Left ventricle myocardium superior (tissue), 1 donor: ENCODE results near the gene MTA3. TPM values are rescaled to one million over a fixed set of nuclear protein-coding genes. Genes with fewer than 3 reads are reported as not detected.
A peak's percentile ranks its signal among the peaks of the same experiment; 100 is the strongest.
"Not testable (repeated sequence)": the region's sequence is repeated elsewhere in the genome, so short reads cannot be mapped to it uniquely, and the experiment has no call there.

Experiments
- ATAC-seq: fragments of 200-7000 bp; cut with Tn5 transposase; one replicate; pipeline ENCODE4 v1.9.1; 2020; ENCODE audit warnings: mild to moderate bottlenecking, moderate library complexity
- DNase-seq: peaks from one replicate; pipeline ENCODE4 v3.0.0-alpha.2; 2020
- intact Hi-C: fragments of 100-400 bp; cut with micrococcal nuclease; formaldehyde crosslinking; loops from one replicate; pipeline ENCODE4 v1.11.0; 2022
- long read RNA-seq: library from polyadenylated mRNA; unstranded; transcript quantifications from one replicate; pipeline ENCODE4 v2.0.0, GENCODE V29; 2021
- total RNA-seq: library from RNA; stranded (reverse); fragmentation: NEBNext Ultra II Directional; extraction: Animal tissue kit (Norgen Biotek cat#: 25700); gene quantifications from one replicate; pipeline ENCODE4 v1.2.1, GENCODE V29; 2021
- donor health status: DM: no; HTN: yes; CAD: no; lungs with severe emphysema.

Gene MTA3
- 17.6 TPM for total RNA-seq
- long read RNA-seq, transcript MTA3-205 (14 exons, 2,202 nt): minor isoform, 14 of 36 reads
- long read RNA-seq, transcript MTA3-204 (14 exons, 2,041 nt): major isoform, 15 of 36 reads
- long read RNA-seq, partial matches to known transcripts: 2 of 36 reads
- long read RNA-seq, other reads (novel, unspliced or antisense): 3 of 36 reads

DNA sequence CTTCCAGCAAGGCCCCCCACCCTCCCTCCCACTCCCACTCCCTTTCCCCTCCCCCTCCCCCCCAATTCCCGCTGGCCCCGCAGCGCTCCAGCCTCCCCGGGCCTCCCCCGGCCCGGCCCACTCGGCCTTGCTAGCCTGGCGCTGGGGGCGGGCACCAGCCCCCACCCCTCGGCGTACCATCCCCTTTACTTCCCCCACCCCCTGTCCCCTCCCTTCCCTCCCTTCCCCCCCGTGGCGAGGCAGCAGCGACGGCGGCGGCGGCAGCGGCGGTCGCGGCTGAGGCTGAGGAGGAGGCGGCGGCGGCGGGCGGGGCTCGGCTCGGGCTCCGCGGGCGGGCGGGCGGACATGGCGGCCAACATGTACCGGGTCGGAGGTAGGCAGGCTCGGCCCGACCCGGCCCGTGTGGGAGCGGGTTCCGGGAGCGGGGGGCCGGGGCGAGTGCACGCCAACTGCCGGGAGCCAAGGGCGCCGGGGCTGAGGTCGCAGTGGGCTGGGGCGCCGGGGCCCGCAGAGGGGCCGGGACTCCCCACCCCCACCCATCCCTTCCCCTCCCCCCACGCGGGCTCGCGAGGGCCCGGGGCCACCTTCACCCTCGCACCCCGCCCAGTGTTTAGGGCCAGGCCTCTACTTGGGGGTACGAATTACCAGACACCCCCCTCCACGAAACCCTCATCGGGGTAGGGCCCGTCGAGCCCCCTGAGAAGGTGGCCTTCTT is at the start of gene MTA3:
Gene MTA3 (plus strand): TSS at position 232 of the 715 bp plus-strand sequence. CDS start 114 bp downstream, at position 346.
- ATAC-seq: peak; percentile 93
- peak; percentile 83 for DNase-seq
- intact Hi-C loops: no loop called here

DNA sequence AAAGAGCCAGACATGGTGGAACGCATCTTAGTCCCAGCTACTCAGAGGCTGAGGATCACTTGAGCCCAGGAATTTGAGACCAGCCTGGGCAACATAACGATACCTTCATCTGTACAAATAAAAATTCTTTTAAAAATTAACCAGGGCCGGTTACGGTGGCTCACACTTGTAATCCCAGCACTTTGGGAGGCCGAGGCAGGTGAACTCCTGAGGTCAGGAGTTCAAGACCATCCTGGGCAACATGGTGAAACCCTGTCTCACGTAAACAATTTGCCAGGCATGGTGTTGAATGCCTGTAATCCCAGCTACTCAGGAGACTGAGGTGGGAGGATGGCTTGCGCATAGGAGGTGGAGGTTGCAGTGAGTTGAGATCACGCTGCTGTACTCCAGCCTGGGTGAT is 48.8 kb upstream of the MTA3 start:
- DNase-seq (no peak), ATAC-seq (no peak)
- intact Hi-C loops: no loop called here

DNA sequence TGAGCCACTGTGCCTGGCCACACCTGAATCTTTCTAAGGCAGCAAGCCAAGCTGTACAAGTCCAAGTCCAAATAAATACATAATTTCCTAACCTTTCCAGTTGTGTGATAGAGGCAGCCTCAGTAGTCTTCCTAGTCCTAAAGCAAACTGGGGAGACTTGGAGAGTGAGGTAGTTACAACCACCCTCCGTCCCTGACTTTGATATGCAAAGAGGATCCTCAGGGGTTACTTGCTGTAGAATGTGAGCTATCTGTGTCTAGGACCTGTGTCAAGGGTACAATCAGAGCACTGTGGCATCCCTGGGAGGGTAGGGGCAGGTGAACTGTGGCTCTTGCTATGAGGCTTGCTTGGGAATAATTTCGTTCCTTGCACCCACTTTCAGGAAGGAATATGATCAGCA is 46.4 kb upstream of the MTA3 start:
- DNase-seq (no peak), ATAC-seq (no peak)
- intact Hi-C loops: no loop called here

DNA sequence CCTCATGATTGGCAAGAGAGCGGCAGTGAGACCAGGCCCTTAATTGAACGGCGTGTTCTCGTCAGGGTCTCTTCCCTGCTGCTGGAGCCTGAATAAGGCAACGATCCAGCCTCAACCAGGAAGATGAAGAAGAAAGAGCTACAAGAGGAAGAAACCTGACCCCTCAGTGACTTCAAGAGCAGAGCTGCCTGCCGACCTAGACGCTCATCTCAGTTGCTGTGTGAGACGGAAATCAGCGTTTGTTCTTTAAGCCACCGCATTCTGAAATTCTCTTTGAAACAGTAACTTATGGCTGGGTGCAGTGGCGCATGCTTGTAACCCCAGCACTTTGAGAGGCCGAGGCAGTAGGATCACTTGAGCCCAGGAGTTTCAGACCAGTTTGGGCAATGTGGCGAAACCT is 45.1 kb upstream of the MTA3 start:
- DNase-seq (no peak), ATAC-seq (no peak)
- intact Hi-C loops: no loop called here

DNA sequence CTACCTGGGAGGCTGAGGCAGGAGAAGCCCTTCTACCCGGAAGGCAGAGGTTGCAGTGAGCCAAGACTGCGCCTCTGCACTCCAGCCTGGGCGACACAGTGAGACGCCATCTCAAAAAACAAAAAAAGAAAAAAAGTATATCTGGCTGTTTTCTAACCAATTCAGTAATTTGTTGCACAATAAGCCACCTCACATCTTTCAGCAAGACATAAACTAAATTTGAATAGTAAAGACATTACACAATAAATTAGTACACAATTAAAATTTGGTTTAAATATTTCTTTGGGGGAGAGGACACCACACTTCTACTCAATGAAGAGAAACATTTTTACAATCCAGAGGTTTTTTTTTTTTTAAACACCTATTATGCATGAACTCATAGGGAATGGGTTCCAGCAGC is 36.0 kb upstream of the MTA3 start:
- DNase-seq: no peak
- no peak for ATAC-seq
- intact Hi-C loops: no loop called here

DNA sequence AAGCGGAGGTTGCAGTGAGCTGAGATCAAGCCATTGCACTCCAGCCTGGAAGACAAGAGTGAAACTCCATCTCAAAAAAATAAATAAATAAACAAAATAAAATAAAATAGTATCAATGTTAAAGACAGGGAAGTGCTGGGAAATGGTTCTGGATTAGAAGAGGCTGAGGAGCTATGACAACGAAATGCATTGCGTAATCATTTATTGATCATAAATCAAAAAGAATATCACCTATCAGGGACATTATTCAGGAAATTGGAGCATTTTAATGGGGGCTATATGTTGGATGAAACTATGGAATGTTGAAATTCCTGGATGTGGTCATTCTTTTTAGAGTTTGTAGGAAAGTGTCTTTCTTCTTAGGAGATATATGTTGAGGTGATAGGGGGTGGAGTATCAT is 30.9 kb upstream of the MTA3 start:
- intact Hi-C loops: no loop called here
- ATAC-seq (no peak), DNase-seq (no peak)

DNA sequence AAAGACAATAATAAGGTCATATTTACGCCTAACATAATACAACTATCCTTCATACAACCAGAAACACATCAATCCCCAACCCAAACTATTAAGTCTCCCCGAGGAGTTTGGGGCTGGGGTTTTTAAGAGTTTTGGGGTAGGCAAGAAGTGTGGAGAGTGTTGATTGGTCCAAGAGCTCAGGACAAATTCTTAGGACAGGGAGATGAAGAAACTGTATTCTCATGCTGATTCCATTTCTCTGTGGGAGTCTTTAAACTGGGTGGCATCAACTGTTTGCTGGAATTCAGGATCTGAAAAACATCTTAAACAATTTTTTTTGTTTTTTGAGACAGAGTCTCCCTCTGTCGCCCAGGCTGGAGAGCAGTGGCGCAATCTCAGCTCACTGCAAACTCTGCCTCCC is 25.6 kb upstream of the MTA3 start:
- ATAC-seq: no peak

DNA sequence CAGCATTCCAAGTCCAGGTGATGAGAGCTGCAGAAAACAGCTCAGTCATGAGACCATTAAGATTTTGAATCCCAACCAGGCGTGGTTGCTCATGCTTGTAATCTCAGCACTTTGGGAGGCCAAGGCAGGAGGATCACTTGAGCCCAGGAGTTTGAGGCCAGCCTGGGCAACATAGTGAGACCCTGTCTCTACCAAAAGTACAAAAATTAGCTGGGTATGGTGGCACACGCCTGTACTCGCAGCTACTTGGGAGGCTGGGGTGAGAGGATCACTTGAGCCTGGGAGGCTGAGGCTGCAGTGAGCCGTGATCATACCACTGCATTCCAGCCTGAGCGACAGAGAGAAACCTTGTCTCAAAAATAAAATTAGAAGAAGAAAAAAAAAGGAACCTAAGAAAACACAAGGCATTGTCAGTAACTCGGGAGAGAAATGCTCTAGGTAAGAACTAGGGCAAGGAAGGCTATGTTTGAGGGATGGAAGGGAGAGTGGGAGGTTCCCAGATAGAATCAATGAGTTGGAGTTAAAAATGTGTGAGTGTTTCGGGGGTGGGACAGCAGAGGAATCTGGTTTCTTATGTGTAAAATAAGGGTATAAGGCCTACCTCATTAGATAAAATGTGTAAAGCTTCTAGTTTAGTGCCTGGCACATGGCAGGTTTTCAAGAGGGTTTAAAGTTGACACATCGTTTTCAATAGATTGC is 23.3 kb upstream of the MTA3 start:
- DNase-seq (no peak), ATAC-seq (no peak)
- intact Hi-C loops: no loop called here

More for the DNA sequence above, 25.6 kb upstream of the MTA3 start:
- intact Hi-C loops: no loop called here
- DNase-seq: no peak

DNA sequence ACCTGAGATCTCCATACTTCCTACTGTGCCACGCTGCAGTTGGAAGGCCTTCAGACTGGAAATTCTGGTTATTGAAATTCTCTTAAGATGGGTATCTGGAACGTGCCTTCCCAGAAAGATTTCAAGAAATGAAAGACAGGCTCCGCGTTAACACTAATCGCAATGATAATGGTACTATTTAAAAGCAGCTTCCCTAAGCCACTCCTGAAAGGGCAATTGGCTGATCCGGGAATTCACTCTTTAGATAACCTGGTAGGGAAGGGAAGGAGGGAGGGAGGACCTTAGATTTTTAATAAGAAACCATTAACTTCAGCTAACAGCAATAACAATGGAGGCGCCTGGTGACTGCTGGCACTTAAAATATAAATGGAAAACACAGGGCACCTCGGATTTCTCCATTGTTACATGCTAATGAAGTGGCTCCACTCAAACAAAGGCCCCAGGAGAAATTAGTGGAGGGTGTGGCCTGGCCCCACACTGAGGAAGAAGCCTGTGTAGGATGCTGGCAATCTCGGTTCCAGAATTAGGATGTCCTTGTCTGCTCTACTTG is 22.5 kb upstream of the MTA3 start:
- DNase-seq: no peak
- intact Hi-C loops: no loop called here
- ATAC-seq: no peak

DNA sequence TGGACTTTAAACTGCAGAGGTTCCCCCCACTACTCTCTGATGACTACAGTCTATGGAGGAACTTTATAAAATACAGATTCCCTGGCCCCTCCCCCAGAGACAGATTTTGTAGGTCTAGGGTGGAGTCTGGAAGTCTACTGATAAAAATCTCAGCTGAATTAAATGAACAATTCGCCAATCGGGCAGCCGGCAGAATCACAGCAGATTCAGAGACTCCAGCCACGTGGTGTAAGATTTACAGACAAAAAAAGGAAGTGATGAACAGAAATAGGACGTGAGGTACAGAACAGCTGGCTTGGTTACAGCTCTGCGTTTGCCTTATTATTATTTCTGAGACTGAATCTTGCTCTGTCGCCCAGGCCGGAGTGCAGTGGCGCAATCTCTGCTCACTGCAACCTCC is 21.4 kb upstream of the MTA3 start:
- ATAC-seq: no peak
- intact Hi-C loops: no loop called here
- no peak for DNase-seq

DNA sequence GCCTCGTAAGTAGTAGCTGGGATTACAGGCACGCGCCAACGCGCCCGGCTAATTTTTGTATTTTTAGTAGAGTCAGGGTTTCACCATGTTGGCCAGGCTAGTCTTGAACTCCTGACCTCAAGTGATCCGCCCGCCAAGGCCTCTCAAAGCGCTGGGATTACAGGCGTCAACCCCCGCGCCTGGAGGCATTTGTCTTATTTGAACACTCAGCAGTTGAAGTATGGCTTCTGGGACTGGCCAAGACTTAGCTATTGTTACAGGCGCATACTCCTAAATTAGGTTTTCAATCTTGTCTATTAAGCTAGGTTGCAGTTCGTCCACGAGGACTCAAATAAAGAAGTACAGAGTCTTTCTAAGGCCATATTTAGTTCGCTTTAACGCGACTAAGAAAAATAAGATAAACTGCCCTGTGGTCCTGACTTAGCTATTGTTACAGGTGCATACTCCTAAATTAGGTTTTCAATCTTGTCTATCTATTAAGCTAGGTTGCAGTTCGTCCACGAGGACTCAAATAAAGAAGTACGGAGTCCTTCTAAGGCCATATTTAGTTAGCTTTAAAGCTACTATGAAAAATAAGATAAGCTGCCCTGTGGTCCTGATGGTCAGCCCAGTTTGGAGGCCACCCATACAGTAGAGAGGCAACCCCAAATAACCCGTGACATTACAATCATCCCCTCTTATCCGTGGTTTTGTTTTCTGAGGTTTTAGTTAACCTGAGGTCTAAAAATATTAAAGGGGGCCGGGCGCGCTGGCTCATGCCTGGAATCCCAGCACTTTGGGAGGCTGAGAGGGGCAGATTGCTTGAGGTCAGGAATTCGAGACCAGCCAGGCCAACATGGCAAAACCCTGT is 20.8 kb upstream of the MTA3 start:
- ATAC-seq: no peak

DNA sequence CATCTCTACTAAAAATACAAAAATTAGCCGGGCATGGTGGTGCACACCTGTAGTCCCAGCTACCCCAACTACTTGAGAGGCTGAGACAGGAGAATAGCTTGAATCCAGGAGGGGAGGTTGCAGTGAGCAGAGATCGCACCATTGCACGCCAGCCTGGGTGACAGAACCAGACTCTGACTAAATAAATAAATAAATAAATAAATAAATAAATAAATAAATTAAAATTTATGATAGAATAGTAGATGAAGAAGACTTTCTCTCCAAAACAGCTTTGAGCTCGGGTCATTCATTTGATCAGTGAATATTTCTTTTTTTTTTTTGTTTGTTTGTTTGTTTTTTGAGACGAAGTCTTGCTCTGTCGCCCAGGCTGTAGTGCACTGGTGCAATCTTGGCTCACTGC is 17.6 kb upstream of the MTA3 start:
- intact Hi-C loops: no loop called here
- ATAC-seq (no peak), DNase-seq (no peak)

More for the DNA sequence above, 20.8 kb upstream of the MTA3 start:
- DNase-seq: no peak
- intact Hi-C loops: no loop called here

DNA sequence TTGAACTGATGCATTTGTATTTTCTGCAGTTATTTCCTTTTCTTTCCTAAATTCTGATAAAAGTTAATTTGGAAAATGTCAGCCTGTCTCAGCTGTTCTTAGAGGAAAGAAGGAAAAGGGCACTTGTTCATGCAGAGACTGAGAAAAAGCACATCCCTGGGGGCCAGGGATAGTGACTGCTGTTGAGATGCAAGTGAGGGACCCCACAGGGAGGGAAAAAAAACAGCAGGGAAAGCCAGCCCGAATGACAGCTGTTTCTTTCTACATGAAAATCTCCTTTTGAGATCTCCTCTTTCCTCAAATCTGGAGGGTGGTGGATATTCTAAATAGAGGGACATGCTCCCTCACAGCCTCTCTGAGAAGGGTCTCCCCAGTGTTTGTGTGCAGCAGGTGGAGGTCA is 14.0 kb upstream of the MTA3 start:
- DNase-seq: no peak
- intact Hi-C loops: no loop called here

DNA sequence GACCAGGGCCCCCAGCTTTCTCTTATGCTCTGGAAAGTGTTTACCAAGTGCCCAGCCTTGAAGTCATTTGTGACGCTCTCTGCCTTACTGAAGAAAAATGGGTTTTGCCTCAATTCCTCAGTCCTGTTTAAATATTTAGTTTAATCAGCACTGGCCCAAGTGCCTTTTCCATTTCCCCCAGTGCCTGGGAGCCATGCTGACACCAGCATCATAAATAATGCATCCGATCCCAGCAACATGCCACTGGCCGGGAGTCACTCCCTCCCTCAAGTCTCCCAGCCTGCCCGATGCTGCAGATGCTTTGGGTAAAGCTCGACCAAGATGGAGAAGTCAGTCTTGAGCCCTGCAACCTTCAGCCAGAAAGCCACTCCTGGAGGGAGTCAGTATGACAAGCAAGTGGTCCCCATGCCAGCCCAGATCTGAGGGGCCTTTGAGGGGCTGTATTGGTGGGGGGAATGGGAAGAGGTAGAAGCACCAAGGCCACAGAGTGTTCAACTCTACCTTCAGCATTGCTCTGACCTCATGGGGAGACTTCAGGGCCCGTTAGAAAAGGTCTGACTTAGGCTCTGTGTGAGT is 12.0 kb upstream of the MTA3 start:
- intact Hi-C loops: no loop called here
- no peak for ATAC-seq
- DNase-seq: no peak

More for the DNA sequence above, 14.0 kb upstream of the MTA3 start:
- no peak for ATAC-seq

DNA sequence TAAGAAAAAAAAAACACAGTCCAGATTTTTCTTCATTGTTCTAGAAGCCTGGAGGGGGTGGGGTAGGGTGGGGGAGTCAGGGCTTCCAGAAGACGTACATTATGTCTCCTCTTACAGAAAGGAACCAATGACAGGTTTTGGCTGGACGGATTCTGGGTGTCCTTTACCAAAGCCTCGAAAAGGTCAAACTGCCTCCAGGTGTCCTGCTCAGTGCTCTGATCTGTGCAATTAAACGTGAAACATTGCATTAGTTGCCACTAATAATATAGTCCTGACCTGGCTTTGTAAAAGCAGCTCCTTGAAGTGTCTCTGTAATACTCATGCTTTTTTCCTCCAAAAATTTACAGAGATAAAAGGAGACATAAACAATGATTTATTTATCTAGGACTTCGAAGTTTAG is 11.1 kb upstream of the MTA3 start:
- ATAC-seq: no peak
- no peak for DNase-seq
- intact Hi-C loops: no loop called here

DNA sequence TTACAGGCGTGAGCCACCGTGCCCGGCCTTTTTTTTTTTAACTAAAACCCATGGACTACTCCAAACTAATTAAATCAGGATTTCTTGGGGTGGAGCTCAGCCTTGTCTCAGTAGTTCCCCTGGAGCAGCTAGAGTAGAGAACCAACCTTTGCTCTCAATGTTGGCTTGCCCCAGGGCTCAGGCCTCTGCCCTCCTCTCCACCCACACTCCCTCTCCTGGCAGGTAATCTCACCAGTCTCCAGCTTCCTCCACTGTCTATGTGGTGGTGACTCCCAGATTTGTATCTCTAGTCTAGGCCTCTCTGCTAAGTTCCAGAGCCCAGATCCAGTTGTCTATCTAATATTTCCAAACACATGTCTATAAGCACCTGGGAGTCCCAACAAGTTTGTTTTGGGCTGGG is 9.6 kb upstream of the MTA3 start:
- no peak for ATAC-seq
- no peak for DNase-seq
- intact Hi-C loops: no loop called here

DNA sequence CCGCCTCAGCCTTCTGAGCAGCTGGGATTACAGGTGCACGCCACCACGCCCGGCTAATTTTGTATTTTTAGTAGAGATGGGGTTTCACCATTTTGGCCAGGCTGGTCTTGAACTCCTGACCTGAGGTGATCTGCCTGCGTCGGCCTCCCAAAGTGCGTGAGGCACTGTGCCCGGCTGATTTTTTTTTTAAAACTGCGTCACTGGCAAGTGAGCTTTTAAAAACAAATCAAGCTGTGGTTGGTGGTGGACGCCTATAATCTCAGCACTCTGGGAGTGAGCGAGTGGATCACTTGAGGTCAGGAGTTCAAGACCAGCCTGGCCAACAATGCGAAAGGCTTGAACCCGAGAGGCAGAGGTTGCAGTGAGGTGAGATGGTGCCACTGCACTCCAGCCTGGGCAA is 8.3 kb upstream of the MTA3 start:
- ATAC-seq, DNase-seq, intact Hi-C loops: not testable (repeated sequence)

DNA sequence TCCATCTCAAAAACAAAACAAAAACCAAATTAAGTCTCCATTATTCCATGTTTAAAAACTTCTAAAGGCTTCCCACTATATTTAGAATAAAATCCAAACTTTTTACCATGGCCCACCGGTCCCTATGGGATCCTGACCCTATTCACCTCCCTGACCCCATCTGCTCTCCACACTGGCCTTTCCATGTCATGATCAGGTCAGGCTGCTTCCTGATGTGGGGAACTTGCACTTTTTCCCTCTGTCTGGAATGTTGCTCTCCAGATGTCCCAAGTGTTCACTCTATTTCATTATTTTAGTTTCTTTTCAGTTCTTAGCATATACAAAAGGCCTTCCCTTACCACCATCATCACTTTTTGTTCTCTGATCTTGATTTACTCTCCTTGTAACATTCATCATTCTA is 7.5 kb upstream of the MTA3 start:
- no peak for ATAC-seq
- intact Hi-C loops: no loop called here
- DNase-seq: no peak

DNA sequence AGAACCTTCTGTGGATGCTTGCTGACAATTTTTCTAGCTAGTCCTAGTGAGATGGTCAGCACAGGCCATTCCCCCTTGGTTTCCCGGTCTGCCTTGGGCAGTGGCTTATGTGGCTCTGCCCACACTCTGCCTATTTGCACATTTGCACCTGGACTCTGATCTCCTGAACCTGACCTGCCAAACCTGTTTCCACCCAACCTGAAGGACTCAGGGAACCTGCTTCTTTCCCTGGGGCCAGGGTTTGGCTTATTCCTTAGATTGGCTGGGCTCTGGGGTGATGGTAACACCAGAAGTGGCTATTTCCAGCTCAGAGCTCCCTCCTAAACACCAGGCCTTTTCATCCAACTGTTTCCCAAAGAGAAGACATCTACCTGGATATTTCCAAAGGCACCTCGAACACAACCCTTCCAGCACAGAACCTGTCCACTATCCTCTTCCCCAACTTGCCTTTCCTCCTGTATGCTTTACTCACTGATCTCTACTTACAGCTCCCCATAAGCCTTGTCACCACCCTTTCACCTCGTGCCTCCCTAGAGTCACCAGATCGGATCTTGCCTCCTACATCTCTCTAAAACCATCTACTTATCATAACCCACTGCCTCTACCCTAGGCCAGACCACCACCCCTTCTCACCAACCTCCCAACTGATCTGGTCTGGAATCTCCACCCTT is 5.8 kb upstream of the MTA3 start:
- intact Hi-C loops: no loop called here
- ATAC-seq: no peak
- DNase-seq: no peak
